PC-9 (cell line): ENCODE data around the gene DET1.

Experiments
- EZH2 ChIP-seq: fragments of 200-600 bp; sonication (generic); IDR thresholded peaks from 2 replicates; pipeline ENCODE4 v1.8.0; 2017; ENCODE audit warnings: antibody characterized with exemption, low read depth
- TF ChIP-seq, protein P1 (sequence below): fragments of 200-600 bp; sonication (generic); conservative IDR thresholded peaks from 2 replicates; pipeline ENCODE4 v1.6.1; 2017; ENCODE audit warnings: mixed run types, antibody characterized with exemption, mild to moderate bottlenecking, moderate library complexity

DNA sequence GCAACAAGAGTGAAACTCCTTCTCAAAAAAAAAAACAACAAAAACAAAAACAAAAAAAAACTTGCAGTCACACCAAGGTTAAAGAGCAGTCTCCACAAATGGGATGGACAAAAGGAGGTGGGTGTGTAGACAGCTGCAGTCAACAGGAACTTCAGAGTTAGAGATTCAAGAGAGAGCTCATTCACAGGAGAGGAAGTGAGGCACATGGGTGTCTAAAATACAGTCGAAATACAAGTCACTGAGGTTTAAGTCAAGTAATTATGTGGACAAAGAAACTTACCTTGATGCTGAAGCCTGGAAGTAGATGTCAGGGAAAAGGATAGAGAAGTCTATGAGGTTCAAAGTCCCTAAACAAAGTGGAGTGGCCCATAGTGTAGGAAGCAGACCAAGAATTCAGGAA lies 64.2 kb downstream of the DET1 start:
- no peak for TF ChIP-seq EZH2
- TF ChIP-seq, protein P1, sequence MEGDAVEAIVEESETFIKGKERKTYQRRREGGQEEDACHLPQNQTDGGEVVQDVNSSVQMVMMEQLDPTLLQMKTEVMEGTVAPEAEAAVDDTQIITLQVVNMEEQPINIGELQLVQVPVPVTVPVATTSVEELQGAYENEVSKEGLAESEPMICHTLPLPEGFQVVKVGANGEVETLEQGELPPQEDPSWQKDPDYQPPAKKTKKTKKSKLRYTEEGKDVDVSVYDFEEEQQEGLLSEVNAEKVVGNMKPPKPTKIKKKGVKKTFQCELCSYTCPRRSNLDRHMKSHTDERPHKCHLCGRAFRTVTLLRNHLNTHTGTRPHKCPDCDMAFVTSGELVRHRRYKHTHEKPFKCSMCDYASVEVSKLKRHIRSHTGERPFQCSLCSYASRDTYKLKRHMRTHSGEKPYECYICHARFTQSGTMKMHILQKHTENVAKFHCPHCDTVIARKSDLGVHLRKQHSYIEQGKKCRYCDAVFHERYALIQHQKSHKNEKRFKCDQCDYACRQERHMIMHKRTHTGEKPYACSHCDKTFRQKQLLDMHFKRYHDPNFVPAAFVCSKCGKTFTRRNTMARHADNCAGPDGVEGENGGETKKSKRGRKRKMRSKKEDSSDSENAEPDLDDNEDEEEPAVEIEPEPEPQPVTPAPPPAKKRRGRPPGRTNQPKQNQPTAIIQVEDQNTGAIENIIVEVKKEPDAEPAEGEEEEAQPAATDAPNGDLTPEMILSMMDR = no peak
